ENCODE data around the gene AFDN.

Gene AFDN

GRCh38 chr6:167987396-167988153 is 160.9 kb downstream of the AFDN start:
- no peak for DNase-seq (ENCODE audit: low read depth)
- TF ChIP-seq, protein P1, sequence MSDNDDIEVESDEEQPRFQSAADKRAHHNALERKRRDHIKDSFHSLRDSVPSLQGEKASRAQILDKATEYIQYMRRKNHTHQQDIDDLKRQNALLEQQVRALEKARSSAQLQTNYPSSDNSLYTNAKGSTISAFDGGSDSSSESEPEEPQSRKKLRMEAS (IDR thresholded peaks at IDR 0.05; ENCODE audit: low read depth, low read length), result no peak
- TF ChIP-seq CTCF (IDR thresholded peaks at IDR 0.05; ENCODE audit: low read depth, low read length), result no peak
- TF ChIP-seq MYC (IDR thresholded peaks at IDR 0.05; ENCODE audit: low read depth, low read length), result no peak

GRCh38 chr6:167988154-167988495 is 161.4 kb downstream of the AFDN start:
- no peak for DNase-seq (ENCODE audit: low read depth)
- H3K4me3 ChIP-seq (ENCODE audit: low read depth, low read length), result no peak overlapping the region
- TF ChIP-seq, protein P1 (IDR thresholded peaks at IDR 0.05; ENCODE audit: low read depth, low read length), result no peak
- TF ChIP-seq POLR2A (IDR thresholded peaks at IDR 0.05; ENCODE audit: extremely low read depth, insufficient read length) (no peak), MYC (IDR thresholded peaks at IDR 0.05; ENCODE audit: low read depth, low read length) (no peak), CTCF (IDR thresholded peaks at IDR 0.05; ENCODE audit: low read depth, low read length) (no peak)

More at GRCh38 chr6:167987396-167988153, 160.9 kb downstream of the AFDN start:
- H3K4me3 ChIP-seq (ENCODE audit: low read depth, low read length), result no peak overlapping the region

DNA sequence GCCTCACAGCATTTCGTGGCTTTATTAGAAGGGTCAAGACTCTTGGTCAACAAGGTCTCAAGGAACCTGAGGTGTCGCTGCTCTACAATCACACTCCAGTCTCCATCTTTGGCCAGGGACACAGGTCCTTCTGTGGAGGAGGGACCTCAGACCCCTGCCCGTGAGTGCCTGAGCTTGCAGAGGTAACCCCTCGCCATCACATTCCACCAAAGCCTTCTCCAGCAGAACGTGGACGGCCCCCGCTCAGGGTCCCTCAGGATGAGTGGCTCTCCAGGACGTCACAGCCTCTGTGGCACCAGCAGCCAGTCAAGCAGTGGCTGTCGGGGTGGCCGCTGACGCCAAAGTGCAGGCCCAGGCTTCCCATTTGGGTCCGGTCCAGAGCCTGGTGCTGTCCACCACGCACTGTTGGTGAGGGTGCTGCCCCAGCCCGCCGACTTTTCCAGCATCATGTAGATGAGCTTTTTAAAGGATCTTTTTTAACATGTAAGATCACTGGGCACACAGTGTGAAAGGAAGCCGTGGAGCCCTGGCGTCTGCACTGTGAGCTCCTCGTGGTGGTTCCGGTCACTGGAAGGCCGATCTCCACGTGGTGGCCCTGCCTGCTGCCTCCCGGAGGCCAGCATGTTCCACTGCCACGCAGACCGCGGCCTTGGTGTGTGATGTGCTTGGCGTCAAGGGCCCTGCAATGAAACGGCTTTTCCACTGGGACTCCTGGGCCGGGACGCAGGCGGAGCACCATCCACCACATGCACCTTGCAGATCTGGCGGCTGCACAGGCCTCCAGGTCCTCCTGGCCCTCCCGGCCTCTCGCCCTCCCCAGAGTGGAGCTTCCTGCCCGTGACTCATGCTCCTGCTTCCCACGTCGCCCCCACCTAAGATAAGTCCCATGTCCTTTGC is 162.5 kb downstream of the AFDN start:
- no peak for DNase-seq (ENCODE audit: low read depth)

DNA sequence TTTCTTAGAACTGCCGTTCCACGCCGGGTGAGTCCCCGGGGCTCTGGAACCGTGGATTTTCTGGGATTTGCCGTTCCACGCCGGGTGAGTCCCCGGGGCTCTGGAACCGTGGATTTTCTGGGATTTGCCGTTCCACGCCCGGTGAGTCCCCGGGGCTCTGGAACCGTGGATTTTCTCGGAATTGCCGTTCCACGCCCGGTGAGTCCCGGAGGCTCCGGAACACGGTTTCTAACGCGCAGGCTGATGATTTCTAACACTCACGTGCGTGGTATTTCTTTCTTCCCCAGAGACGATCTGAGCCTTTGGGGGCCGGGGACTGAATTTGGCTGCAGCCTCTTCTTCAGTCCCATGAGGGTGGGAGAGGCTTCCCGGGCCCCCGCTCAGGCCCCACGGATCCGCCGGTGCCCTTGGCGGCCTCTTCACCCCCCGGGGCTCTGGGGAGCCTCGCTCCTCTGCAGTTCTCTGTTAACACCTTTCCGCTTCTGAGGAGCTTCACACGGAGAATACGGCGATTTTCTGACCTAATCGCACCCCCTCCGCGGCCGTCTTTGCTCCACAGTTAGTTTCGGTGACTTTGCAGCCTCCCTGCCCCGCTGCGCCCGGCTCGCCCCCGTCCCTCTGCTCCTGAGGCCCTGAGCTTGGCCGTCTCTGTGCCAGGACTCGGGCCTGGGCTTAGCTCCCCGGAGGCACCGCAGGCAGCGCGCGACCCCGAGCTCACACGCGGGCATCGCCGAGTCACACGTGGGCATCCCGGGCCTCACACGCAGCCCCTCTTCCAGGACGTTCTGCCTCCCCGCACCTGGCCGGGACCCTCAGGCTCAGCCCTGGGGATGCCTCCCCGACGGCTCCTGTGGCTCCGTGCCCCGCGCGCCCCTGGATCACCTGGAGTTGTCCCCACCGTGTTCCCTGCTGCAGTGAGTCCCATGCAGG is 163.6 kb downstream of the AFDN start:
- no peak for TF ChIP-seq MYC (IDR thresholded peaks at IDR 0.05; ENCODE audit: low read depth, low read length)
- TF ChIP-seq, protein P1 (IDR thresholded peaks at IDR 0.05; ENCODE audit: low read depth, low read length), result no peak
- TF ChIP-seq CTCF (IDR thresholded peaks at IDR 0.05; ENCODE audit: low read depth, low read length), result no peak
- no peak for TF ChIP-seq POLR2A (IDR thresholded peaks at IDR 0.05; ENCODE audit: extremely low read depth, insufficient read length)
- no peak overlapping the region for H3K4me3 ChIP-seq (ENCODE audit: low read depth, low read length)
- DNase-seq (ENCODE audit: low read depth), result no peak

More for the DNA sequence above, 162.5 kb downstream of the AFDN start:
- no peak overlapping the region for H3K4me3 ChIP-seq (ENCODE audit: low read depth, low read length)
- TF ChIP-seq CTCF (IDR thresholded peaks at IDR 0.05; ENCODE audit: low read depth, low read length), result no peak
- TF ChIP-seq MYC (IDR thresholded peaks at IDR 0.05; ENCODE audit: low read depth, low read length), result no peak
- TF ChIP-seq, protein P1 (IDR thresholded peaks at IDR 0.05; ENCODE audit: low read depth, low read length), result no peak
- TF ChIP-seq POLR2A (IDR thresholded peaks at IDR 0.05; ENCODE audit: extremely low read depth, insufficient read length), result no peak

- TF ChIP-seq MYC (IDR thresholded peaks at IDR 0.05; ENCODE audit: low read depth, low read length) (no peak), CTCF (IDR thresholded peaks at IDR 0.05; ENCODE audit: low read depth, low read length) (no peak)
- TF ChIP-seq, protein P1 (IDR thresholded peaks at IDR 0.05; ENCODE audit: low read depth, low read length), result no peak
- H3K4me3 ChIP-seq (ENCODE audit: low read depth, low read length), result no peak overlapping the region
- no peak for DNase-seq (ENCODE audit: low read depth)
Observed at GRCh38 chr6:167993169-167993568, 166.5 kb downstream of the AFDN start.
